IPS-NIHi7 (cell line): ENCODE measurements around the gene PRKCSH.
A peak's percentile ranks its signal among the peaks of the same experiment; 100 is the strongest.
"Not testable (repeated sequence)": the region's sequence is repeated elsewhere in the genome, so short reads cannot be mapped to it uniquely, and the experiment has no call there.

Experiments
- DNase-seq: peaks from one replicate; pipeline ENCODE4 v3.0.0; 2012; ENCODE audit warnings: mixed read lengths; ENCODE audit errors: extremely low spot score

PRKCSH gene

DNA sequence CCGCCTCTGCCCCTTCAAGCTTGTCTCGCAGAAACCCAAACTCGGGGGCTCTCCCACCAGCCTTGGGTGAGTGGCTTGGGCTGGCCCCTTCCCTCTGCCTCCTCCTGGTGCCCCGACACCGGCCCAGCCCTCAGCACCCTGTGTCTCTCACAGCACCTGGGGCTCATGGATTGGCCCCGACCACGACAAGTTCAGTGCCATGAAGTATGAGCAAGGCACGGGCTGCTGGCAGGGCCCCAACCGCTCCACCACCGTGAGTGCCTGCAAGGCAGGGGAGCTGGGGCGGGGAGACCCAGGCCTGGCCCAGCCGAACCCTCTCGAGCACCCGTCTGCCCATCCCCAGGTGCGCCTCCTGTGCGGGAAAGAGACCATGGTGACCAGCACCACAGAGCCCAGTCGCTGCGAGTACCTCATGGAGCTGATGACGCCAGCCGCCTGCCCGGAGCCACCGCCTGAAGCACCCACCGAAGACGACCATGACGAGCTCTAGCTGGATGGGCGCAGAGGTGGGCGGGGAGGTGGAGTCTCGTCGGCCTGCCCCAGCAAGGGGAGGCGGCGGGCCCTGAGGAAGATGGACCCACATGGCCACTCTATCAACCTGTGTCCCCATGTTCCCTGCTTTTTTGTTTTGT is 13.6 kb downstream of the PRKCSH start:
- no peak for DNase-seq

DNA sequence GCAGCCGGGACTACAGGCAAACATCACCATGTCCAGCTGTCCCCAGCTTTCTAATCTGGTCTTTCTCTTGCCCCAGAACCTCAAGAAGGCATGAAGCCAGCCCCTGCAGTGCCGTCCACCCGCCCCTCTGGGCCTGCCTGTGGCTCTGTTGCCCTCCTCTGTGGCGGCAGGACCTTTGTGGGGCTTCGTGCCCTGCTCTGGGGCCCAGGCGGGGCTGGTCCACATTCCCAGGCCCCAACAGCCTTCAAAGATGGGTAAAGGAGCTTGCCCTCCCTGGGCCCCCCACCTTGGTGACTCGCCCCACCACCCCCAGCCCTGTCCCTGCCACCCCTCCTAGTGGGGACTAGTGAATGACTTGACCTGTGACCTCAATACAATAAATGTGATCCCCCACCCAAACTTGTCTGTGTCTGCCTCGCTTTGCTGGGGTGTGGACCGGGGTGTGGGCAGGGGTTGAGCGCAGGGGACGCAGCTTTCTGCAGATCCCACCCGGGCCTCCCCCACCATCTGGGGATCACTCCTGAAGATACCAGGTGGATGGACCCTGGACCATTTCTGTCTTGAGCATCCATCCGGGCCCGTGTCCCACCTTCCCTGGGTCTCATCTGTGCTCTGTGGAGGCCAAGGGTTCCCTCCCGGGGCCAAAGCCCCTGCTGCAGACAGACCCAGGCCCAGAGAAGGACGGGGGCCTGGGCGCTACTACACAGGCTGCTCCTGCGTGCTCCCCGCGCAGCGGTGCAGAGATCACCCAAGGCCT is 15.3 kb downstream of the PRKCSH start:
- DNase-seq = no peak

DNA sequence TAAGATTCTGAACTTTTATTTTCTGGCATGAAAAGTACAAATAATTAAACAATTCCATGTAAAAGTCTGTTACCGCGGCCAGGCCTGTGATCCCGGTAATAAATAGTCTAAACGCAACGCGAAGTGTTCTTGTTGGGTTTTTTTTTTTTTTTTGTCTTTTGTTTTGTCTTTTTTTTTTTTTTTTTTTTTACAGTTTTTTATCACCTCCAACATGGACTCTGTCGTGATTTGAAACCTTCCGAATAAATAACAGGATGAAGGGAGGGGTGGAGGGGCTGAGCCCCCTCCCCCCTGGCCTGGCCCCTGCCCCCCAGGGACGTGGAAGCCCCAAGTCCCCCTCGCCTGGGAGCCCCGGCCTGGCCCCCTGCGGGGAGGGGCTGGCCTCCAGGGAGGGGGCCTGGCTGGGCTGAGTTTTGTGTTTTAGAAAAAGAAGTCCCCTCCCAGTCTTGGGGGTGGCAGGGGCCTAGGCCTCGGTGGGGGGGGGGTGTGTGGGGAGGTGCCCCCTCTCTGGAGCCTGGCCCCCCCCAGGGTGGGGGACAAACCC is 16.0 kb downstream of the PRKCSH start:
- DNase-seq = no peak

DNA sequence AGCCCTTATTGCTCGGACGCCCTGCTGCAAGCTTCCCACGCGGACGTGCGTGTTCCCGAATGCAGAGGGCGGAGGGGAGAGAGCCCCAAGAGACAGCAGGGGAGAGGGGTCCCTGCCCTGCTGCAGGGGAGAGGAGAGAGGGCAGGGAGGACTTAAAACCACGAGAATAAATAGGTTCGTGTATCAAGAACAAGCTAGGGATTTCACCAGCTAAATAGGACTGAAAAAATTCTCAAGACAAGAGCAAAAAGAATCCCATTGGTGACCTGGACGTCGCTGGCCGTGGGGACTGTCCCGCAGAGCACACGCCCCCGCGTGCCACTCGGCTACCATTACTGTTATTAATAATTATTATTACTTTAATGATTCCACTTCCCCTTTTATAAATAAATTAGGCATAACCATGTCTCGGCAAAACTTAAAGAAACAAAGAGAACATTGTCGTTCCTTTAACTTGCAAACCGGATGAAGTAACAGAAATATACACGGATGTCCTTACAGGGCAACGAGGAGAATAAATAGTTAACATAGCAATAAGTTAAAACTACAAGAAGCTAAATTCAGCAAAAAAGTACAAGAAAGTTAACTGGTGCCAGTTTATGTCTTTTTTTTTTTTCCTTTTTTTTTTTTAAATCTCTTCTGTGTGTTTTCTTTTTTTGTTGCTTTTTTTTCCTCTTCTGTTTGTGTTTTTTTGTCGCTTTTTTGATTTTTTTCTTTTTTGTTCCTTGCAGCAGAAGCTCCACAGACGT is 16.6 kb downstream of the PRKCSH start:
- no peak for DNase-seq

DNA sequence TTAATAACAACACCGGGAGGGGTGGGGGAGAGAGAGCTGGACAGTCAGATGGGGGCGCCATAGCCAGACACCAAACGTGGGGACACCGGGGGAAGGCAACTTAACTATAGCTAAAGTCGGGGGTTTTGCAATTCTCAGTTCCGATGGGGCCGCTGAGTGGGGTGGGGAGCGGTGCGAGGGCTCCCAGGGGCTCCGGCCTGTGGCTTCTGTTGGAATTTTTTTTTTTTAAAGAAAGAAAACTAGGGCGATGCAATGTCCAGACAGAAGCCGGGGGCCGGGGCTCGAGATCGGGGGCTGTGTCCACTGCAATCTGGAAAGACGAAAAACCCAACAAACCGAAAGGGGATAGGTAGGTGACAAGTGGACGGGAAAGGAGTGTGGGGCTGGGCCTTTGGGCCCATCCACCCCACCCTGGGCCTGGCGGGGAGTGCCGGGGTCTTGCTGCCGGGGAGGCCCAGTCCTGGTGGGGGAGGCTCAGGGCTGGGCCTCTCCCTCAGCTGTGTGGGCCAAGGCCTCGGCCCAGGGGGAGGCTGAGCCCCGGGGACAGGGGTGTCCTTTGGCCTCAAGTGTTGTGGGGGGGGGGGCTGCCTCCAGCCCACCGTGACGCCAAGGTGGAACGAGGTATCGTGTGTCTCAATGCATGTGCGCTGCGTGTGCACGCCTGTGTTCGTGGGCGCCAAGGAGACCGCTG is 17.3 kb downstream of the PRKCSH start:
- no peak for DNase-seq

DNA sequence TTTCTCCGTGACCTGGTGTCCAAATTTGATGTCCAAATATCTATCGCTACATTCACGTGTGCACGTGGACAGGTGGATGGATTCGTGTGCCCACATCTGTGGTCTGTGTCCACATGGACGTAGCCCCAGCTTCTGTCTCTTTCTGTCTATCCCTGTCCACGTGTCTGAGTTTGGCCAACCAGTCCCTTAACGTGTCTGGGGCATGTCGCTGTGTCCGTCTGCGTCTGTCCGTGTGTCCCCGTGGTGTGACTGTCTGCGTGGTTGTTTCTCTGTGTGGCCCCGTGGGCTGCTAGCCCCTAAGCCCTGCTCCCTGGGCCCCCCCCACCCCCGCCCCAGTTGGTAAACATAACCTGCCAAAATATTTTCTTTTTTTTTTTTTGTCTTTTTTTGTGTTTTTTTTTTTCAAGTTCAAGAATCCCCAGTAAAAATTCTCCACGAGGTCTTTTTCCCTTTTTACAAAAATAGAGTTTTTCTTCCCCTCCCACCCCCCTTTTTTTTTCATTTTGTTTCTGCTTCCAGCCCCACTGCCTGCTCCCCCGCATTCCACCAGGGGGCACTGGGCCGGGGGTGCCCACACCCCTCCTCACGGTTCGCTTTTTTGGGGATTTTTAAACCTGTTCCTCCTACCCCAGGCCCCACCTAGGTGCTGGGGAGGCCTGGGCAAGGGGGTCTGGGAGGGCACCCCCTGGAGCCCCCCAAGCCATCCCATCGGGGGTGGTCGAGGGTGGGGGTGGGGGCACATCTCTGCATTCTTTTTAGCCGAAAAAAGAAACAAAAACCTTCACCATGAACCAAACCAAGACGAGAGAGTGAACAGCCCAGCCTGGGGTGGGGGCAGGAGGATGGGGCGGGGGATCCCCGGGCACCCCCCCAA is 18.3 kb downstream of the PRKCSH start:
- peak; percentile 79 for DNase-seq

DNA sequence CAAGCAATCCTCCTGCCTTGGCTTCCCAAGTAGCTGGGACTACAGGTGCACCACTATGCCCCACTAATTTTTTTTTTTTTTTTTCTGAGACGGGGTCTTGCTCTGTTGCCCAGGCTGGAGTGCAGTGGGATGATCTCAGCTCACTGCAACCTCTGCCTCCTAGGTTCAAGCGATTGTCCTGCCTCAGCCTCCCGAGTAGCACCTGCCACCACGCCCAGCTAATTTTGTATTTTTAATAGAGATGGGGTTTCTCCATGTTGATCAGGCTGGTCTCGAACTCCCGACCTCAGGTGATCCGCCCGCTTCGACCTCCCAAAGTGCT is 19.8 kb downstream of the PRKCSH start:
- not testable (repeated sequence) for DNase-seq

DNA sequence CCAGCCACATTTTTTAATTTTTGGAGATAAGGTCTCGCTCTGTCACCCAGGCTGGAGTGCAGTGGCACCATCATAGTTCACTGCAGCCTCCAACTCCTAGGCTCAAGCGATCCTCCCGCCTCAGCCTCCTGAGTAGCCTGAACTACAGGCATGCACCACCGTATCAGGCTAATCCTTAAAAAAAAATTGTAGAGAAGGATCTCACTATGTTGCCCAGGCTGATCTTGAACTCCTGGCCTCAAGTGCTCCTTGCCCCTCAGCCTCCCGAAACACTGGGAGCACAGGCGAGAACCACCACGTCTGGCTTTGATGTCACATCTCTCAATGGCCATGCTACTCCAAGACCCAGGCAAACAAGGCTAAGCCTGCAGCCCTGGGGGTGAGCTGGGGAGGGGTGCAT is 21.2 kb downstream of the PRKCSH start:
- DNase-seq = no peak

DNA sequence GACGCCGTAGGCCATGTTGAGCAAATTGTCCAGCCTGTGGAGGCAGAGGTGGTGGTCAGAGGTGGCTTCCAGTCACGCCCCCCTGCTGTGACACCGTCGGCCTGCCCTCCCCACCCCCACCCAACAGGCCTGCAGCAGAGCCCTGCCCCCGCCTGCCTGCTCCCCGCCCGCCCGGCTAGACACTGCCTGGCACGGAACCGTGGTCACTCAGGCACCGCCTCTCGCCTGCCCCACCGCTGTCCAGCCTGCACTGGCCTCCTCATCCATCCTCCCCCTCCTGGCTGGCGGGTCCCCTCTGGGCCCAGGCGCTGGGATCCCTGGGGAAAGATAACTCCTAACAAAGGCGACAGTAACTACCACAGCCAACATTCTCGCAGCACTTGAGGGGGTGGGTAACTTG is 21.7 kb downstream of the PRKCSH start:
- no peak for DNase-seq

DNA sequence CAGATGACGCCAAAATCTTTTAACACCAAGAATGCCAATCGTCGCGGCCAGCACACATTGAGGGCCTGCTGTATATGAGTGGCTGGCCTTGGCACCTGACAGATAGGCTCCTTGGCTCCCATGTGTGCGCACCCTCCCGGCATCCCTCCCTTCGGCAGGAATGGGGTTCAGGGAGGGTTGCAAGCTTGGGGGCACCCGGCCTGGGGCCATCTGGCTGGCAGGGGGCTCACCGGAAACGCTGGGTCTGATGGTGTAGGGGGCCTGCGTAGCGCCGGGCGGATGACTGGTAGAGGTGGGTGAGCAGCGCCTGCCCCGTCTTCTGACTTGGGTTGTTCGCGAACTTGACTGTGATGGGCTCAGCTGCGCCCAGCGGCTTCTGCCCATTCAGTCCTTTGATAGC is 22.4 kb downstream of the PRKCSH start:
- DNase-seq = peak; percentile 7

DNA sequence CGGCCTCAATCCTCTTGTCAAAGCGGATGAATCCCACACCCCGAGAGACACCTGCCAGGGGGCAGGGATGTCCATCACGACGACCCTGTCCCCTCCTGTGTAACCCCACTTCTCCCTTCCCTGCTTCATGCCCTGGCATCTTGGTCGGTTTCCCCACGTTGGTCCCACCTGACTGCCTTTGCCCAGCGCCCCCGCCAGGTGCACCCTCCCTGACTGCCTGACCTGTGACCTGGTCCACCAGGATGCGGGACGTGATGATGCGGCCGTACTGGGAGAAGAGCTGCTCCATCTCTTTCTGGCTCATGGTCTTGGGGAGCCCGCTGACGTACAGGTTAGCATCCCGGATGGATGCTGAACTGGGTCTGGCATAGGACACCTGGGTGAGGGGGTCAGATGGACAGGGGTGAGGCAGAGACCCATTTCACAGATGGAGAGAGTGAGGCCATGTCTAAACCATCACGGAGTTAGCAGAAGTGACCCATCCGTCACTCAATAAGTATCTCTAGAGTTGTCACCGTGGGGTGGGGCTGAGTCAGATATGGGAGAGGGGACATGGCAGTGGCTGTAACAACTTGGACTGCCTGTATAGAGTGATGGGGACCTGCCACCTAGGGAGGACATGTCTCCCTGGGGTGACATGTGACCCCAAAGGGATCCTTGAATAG is 22.9 kb downstream of the PRKCSH start:
- DNase-seq = no peak

DNA sequence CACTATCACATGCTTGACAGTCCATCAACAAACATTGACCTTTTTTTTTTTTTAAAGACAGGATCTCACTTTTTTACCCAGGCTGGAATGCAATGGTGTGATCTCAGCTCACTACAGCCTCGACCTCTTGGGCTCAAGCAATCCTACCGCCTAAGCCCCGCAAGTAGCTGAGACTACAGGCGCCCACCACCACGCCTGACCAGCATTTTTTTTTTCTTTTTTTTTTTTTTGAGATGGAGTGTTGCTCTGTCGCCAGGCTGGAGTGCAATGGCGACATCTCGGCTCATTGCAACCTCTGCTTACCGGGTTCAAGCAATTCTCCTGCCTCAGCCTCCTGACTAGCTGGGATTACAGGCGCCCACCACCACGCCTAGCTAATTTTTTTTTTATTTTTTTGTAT is 23.5 kb downstream of the PRKCSH start:
- DNase-seq = not testable (repeated sequence)

DNA sequence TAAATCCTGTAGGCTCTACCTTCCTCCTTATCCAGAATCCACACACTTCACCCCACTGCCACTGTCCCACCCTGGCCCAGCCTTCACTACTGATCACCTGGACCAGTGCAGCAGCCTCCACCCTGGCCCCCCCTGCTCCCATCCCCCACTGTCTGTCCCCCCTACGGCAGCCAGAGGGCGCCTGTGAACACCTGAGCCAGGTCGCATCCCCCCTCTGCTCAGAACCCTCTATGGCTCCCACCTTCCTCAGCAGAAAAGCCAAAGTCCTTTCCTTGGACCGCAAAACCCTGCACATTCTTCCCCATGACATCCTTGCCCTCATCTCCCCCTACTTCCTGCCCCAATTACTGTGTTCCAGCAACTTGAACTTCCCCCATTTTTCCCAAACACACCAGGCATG is 24.8 kb downstream of the PRKCSH start:
- DNase-seq = peak; percentile 49

DNA sequence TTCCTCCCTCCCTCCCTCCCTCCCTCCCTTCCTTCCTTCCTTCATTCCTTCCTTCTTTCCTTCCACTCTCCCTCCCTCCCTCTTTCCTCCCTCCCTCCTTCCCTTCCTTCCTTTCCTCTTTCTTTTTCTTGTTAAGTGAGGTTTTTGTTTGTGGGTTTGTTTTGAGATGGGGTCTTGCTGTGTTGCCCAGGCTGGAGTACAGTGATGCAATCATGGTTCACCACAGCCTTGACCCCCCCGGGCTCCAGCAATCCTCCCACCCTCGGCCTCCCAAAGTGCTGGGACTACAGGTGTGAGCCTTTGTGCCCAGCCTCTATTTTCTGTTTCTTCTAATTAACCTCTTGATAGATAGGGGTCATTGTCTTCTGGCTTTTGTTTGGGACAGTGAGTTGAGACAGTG is 26.0 kb downstream of the PRKCSH start:
- DNase-seq = no peak

DNA sequence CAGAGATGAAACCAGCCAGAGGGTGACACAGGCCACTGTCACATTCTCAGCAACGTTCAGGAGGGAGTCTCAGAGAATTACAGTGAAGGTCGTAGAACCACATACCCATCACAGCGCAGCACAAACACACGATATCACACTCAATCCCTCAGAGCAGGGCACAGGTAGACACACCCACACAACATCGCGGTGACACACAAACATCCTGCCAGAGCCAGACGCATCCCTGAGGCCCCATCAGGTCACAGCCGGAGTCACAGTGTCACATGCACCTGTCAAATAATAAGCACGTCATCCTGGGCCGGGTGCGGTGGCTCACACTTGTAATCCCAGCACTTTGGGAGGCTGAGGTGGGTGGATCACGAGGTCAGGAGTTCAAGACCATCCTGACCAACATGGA is 28.0 kb downstream of the PRKCSH start:
- no peak for DNase-seq

DNA sequence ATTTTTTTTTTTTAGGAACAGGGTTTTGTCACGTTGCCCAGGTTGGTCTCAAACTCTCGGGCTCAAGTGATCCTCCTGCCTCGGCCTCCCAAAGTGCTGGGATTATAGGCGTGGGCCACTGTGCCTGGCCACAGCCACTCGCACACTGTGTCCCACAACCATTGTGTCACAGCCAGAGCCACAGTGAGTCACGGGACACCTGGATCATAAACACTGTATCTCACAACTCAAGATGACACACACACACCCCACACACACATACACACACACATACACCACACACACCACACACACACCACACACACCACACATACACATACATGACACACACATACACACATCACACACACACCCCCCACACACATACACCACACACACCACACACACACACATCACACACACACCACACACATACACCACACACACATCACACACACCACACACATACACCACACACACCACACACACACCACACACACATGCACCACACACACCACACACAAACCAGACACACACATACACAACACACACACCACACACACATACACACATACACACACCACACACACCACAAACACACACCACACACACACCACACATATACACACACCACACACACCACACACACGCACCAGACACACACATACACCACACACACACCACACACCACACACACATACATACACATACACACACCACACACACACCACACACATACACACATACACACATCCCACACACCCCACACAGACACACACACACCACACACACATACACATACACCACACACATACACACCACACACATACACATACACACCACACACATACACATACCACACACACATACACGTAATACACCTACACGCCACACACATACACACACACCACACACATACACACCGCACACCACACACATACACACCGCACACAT is 29.2 kb downstream of the PRKCSH start:
- DNase-seq = no peak

DNA sequence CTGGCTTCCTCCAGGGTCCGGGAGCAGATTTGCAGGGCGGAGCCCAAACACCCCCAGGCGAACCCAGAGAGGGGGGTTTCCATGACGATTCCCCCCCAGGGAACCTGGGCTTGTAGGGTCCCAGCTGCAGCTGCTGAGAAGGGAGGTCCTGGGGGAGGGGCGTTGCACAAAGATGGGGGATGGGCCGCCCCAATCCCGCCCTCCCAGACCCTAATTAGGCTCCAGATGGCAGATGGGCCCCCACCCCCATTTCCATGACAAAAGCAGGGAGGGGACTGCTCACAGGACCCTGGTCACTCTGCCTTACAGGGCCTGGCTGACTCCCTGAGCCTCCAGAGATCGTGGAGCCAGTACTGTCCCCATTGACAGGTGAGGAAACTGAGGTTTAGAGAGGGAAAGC is 30.2 kb downstream of the PRKCSH start:
- DNase-seq = no peak

DNA sequence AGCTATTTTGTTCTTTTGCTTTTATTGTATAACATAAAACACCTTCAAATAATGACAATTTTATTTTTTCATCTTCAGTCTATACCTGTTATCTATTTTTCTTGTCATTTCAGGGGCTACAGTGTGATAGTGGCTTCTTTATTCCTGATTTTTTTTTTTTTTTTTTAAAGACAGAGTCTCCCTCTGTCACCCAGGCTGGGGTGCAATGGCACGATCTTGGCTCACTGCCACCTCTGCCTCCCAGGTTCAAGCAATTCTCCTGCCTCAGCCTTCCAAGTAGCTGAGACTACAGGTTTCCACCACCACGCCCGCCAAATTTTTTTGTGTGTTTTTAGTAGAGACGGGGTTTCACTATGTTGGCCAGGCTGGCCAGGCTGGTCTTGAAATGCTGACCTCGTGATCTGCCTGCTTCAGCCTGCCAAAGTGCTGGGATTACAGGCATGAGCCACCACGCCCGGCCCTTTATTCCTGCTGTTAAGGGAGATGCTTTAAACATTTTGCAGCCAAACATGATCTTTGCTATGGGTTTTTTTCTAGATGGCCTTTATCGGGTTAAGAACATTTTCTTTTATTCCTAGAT is 32.9 kb downstream of the PRKCSH start:
- not testable (repeated sequence) for DNase-seq

DNA sequence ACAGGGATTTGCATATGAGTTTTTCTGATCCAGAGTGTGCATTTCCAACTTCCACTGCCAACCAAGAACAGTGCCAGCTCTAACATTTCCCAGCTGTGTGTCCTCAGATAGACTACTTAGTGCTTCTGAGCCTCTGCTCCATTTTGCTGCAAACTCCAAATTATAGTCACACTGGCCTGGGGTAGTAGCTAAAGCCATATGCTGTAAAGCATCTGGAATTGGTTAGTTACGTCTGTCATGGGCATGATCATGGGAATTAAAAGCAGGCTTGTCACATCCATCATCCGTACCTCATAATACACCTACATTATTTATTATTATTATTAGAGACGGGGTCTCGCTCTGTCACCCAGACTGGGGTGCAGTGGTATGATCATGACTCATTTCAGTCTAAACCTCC is 38.3 kb downstream of the PRKCSH start:
- DNase-seq = no peak
